ENCODE measurements around the gene AHRR. TPM values are rescaled to one million over a fixed set of nuclear protein-coding genes. Genes with fewer than 3 reads are reported as not detected.
"Not testable (repeated sequence)": the region's sequence is repeated elsewhere in the genome, so short reads cannot be mapped to it uniquely, and the experiment has no call there.

Gene AHRR
- total RNA-seq, 1 donor from 2014 or later = not detected

- peaks cover 0 to 3% of the 10 kb centered on the region in 2 donors for H3K4me1 ChIP-seq
- H3K9me3 ChIP-seq = no peaks in the 10 kb centered on the region
- no peak overlapping the region for H3K4me3 ChIP-seq
- no peaks in the 10 kb centered on the region for H3K36me3 ChIP-seq
- no peak for DNase-seq (ENCODE audit: low spot score in 2 of 2)
- H3K27me3 ChIP-seq = no peaks in the 10 kb centered on the region
- H3K27ac ChIP-seq = no peak overlapping the region
- intact Hi-C loops (cut with DNase I) = no loop called here
- TF ChIP-seq CTCF (IDR thresholded peaks at IDR 0.05) = no peak
These were observed 73.8 kb downstream of the AHRR start for GRCh38 chr5:395156-395920.

GRCh38 chr5:395921-396530, 74.5 kb downstream of the AHRR start:
- no peak overlapping the region for H3K27ac ChIP-seq
- intact Hi-C loops (cut with DNase I) = no loop called here
- no peak overlapping the region for H3K4me3 ChIP-seq
- peaks cover 3% of the 10 kb centered on the region in 2 donors for H3K4me1 ChIP-seq
- no peaks in the 10 kb centered on the region for H3K27me3 ChIP-seq
- H3K9me3 ChIP-seq = no peaks in the 10 kb centered on the region
- no peaks in the 10 kb centered on the region for H3K36me3 ChIP-seq
- TF ChIP-seq CTCF (IDR thresholded peaks at IDR 0.05) = no peak
- no peak for DNase-seq (ENCODE audit: low spot score in 2 of 2)

GRCh38 chr5:396531-396961, 75.0 kb downstream of the AHRR start:
- no peak for DNase-seq (ENCODE audit: low spot score in 2 of 2)
- intact Hi-C loops (cut with DNase I) = no loop called here
- no peak overlapping the region for H3K27ac ChIP-seq
- H3K36me3 ChIP-seq = no peaks in the 10 kb centered on the region
- no peaks in the 10 kb centered on the region for H3K9me3 ChIP-seq
- H3K4me1 ChIP-seq = peaks cover 3 to 4% of the 10 kb centered on the region in 2 donors
- TF ChIP-seq CTCF (IDR thresholded peaks at IDR 0.05) = no peak
- no peaks in the 10 kb centered on the region for H3K27me3 ChIP-seq
- H3K4me3 ChIP-seq = no peak overlapping the region

- H3K4me1 ChIP-seq; H3K27me3 ChIP-seq; intact Hi-C loops (cut with DNase I); DNase-seq (ENCODE audit: low spot score in 2 of 2); H3K36me3 ChIP-seq; H3K27ac ChIP-seq; H3K4me3 ChIP-seq; H3K9me3 ChIP-seq: not testable (repeated sequence)
These were observed 76.6 kb downstream of the AHRR start for GRCh38 chr5:398141-398474.

- no peak for TF ChIP-seq CTCF (IDR thresholded peaks at IDR 0.05)
- Histone ChIP-seq H3K27me3 (no peaks in the 10 kb centered on the region), H3K9me3 (no peaks in the 10 kb centered on the region), H3K27ac (no peak overlapping the region), H3K36me3 (no peaks in the 10 kb centered on the region), H3K4me1 (peaks cover 3 to 4% of the 10 kb centered on the region in 2 donors), H3K4me3 (no peak overlapping the region)
- no peak for DNase-seq (ENCODE audit: low spot score in 2 of 2)
- intact Hi-C loops (cut with DNase I) = no loop called here
These were observed 77.2 kb downstream of the AHRR start for GRCh38 chr5:398475-399295.

Data from ascending aorta (tissue), 2 donors.